ENCODE data around the gene EGFLAM. TPM values are rescaled to one million over a fixed set of nuclear protein-coding genes. Genes with fewer than 3 reads are reported as not detected.

EGFLAM gene
- total RNA-seq, 1 donor from 2014 or later: 13.2 TPM

GRCh38 chr5:38287124-38287523, 28.8 kb downstream of the EGFLAM start:
- H3K27me3 Mint-ChIP-seq (ENCODE audit: unreplicated experiment): peaks cover 3% of the 10 kb centered on the region
- TF ChIP-seq CTCF (IDR thresholded peaks at IDR 0.05; ENCODE audit: partially characterized antibody, unreplicated experiment): no peak
- no peak overlapping the region for H3K4me3 Mint-ChIP-seq (ENCODE audit: unreplicated experiment)
- no peaks in the 10 kb centered on the region for H3K36me3 Mint-ChIP-seq (ENCODE audit: unreplicated experiment)
- no peaks in the 10 kb centered on the region for H3K4me1 Mint-ChIP-seq (ENCODE audit: low read depth, unreplicated experiment)
- DNase-seq: no peak
- no peaks in the 10 kb centered on the region for H3K9me3 Mint-ChIP-seq (ENCODE audit: unreplicated experiment)
- no peak overlapping the region for H3K27ac Mint-ChIP-seq (ENCODE audit: unreplicated experiment)

- H3K27ac Mint-ChIP-seq (ENCODE audit: unreplicated experiment): no peak overlapping the region
- H3K27me3 Mint-ChIP-seq (ENCODE audit: unreplicated experiment): no peaks in the 10 kb centered on the region
- DNase-seq: no peak
- H3K9me3 Mint-ChIP-seq (ENCODE audit: unreplicated experiment): no peaks in the 10 kb centered on the region
- no peaks in the 10 kb centered on the region for H3K4me1 Mint-ChIP-seq (ENCODE audit: low read depth, unreplicated experiment)
- TF ChIP-seq CTCF (IDR thresholded peaks at IDR 0.05; ENCODE audit: partially characterized antibody, unreplicated experiment): no peak
- no peak overlapping the region for H3K4me3 Mint-ChIP-seq (ENCODE audit: unreplicated experiment)
- H3K36me3 Mint-ChIP-seq (ENCODE audit: unreplicated experiment): no peaks in the 10 kb centered on the region
Measured at GRCh38 chr5:38289457-38289856, 31.1 kb downstream of the EGFLAM start.

- Mint-ChIP-seq H3K36me3 (ENCODE audit: unreplicated experiment) (no peaks in the 10 kb centered on the region), H3K4me3 (ENCODE audit: unreplicated experiment) (no peak overlapping the region), H3K27me3 (ENCODE audit: unreplicated experiment) (no peaks in the 10 kb centered on the region), H3K9me3 (ENCODE audit: unreplicated experiment) (no peaks in the 10 kb centered on the region), H3K4me1 (ENCODE audit: low read depth, unreplicated experiment) (no peaks in the 10 kb centered on the region), H3K27ac (ENCODE audit: unreplicated experiment) (no peak overlapping the region)
- no peak for DNase-seq
- no peak for TF ChIP-seq CTCF (IDR thresholded peaks at IDR 0.05; ENCODE audit: partially characterized antibody, unreplicated experiment)
Measured at GRCh38 chr5:38290028-38290653, 31.8 kb downstream of the EGFLAM start.

- Mint-ChIP-seq H3K4me1 (ENCODE audit: low read depth, unreplicated experiment) (no peaks in the 10 kb centered on the region), H3K27me3 (ENCODE audit: unreplicated experiment) (no peaks in the 10 kb centered on the region), H3K27ac (ENCODE audit: unreplicated experiment) (no peak overlapping the region), H3K36me3 (ENCODE audit: unreplicated experiment) (no peaks in the 10 kb centered on the region), H3K9me3 (ENCODE audit: unreplicated experiment) (no peaks in the 10 kb centered on the region), H3K4me3 (ENCODE audit: unreplicated experiment) (no peak overlapping the region)
- no peak for DNase-seq
- TF ChIP-seq CTCF (IDR thresholded peaks at IDR 0.05; ENCODE audit: partially characterized antibody, unreplicated experiment): no peak
Measured at GRCh38 chr5:38291355-38291754, 33.0 kb downstream of the EGFLAM start.

GRCh38 chr5:38292228-38292627, 33.9 kb downstream of the EGFLAM start:
- Mint-ChIP-seq H3K36me3 (ENCODE audit: unreplicated experiment) (no peaks in the 10 kb centered on the region), H3K4me1 (ENCODE audit: low read depth, unreplicated experiment) (no peaks in the 10 kb centered on the region), H3K27ac (ENCODE audit: unreplicated experiment) (peak overlapping the region; percentile 53), H3K4me3 (ENCODE audit: unreplicated experiment) (no peak overlapping the region), H3K9me3 (ENCODE audit: unreplicated experiment) (no peaks in the 10 kb centered on the region), H3K27me3 (ENCODE audit: unreplicated experiment) (no peaks in the 10 kb centered on the region)
- TF ChIP-seq CTCF (IDR thresholded peaks at IDR 0.05; ENCODE audit: partially characterized antibody, unreplicated experiment): peak; percentile 42
- DNase-seq: no peak
